GM12892 (cell line): ENCODE data around the gene HYCC1.
"Not testable (repeated sequence)": the region's sequence is repeated elsewhere in the genome, so short reads cannot be mapped to it uniquely, and the experiment has no call there.

Experiments
- POLR2A ChIP-seq: IDR thresholded peaks from 2 replicates; pipeline ENCODE4 v1.6.1; 2011; ENCODE audit warnings: low read depth, low read length, control low read depth
- TAF1 ChIP-seq: IDR thresholded peaks from 2 replicates; pipeline ENCODE4 v1.6.1; 2011; ENCODE audit warnings: low read depth, mild to moderate bottlenecking, control low read depth, low read length, borderline replicate concordance

DNA sequence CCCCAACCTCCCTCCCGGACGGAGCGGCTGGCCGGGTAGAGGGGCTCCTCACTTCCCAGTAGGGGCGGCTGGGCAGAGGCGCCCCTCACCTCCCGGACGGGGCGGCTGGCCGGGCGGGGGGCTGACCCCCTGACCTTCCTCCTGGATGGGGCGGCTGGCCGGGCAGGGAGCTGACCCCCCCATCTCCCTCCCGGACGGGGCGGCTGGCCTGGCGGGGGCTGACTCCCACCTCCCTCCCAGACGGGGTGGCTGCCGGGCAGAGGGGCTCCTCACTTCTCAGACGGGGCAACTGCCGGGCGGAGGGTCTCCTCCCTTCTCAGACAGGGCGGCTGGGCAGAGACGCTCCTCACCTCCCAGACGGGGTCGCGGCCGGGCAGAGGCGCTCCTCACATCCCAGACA is 32.4 kb upstream of the HYCC1 start:
- not testable (repeated sequence) for TF ChIP-seq POLR2A, TAF1
